ENCODE results near the gene BCAR1.

BCAR1 gene

DNA sequence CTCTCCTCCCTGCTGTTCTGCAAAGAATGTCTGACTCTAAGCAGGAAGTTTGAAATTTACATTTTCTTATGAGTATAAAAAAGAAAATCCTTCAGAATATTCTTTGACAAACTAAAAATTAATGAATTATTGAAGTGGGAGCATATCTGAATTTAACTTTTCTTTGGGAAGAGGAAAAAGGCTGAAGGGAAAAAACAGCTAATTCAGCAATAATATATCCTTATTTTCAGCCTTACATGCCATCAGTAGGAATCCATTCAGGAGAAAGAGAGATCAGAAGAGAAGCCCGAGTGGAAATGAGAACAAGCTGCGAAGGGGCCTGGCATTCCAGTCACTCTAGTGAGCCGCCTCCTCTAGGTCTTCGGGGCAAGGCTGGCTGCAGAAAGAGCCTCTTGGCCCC lies 41.7 kb upstream of the BCAR1 start:
- Histone ChIP-seq H3K9ac (ENCODE audit: low read length) (no peak overlapping the region), H3K4me1 (ENCODE audit: control insufficient read depth, low read depth, low read length) (peaks cover 7% of the 10 kb centered on the region), H4K8ac (ENCODE audit: low read depth, low read length) (no peak overlapping the region), H2AK5ac (ENCODE audit: low read length) (no peak overlapping the region), H3K18ac (ENCODE audit: low read length) (no peak overlapping the region), H3K23ac (ENCODE audit: low read length) (no peak overlapping the region), H4K5ac (ENCODE audit: low read length) (no peak overlapping the region), H3K79me1 (ENCODE audit: low read length) (no peaks in the 10 kb centered on the region), H3K4me2 (ENCODE audit: low read length) (no peak overlapping the region), H3K79me2 (ENCODE audit: control insufficient read depth, insufficient read depth, low read length) (no peaks in the 10 kb centered on the region), H3K4me3 (ENCODE audit: low read length) (no peak overlapping the region), H3K27ac (ENCODE audit: low read depth, low read length) (no peak overlapping the region), H2BK15ac (replicated peaks; ENCODE audit: low read depth) (no peak overlapping the region), H3K36me3 (ENCODE audit: control insufficient read depth, insufficient read depth, low read length) (peaks cover 7% of the 10 kb centered on the region), H2BK5ac (ENCODE audit: low read length) (no peak overlapping the region), H3K4ac (ENCODE audit: low read depth, low read length) (no peak overlapping the region), H3K27me3 (ENCODE audit: insufficient read depth, low read length, poor library complexity) (no peaks in the 10 kb centered on the region), H2BK120ac (ENCODE audit: low read depth, low read length) (no peak overlapping the region), H3K56ac (ENCODE audit: low read length) (no peak overlapping the region)
- no CpG with 5 or more reads among the region's 4 CpGs for WGBS (ENCODE audit: extremely low coverage, insufficient coverage, low lambda C conversion rate)
- DNase-seq: no peak

GRCh38 chr16:75292691-75293090 lies 41.3 kb upstream of the BCAR1 start:
- Histone ChIP-seq H2BK15ac (replicated peaks; ENCODE audit: low read depth) (no peak overlapping the region), H2BK5ac (ENCODE audit: low read length) (no peak overlapping the region), H4K5ac (ENCODE audit: low read length) (no peak overlapping the region), H3K56ac (ENCODE audit: low read length) (no peak overlapping the region), H3K79me2 (ENCODE audit: control insufficient read depth, insufficient read depth, low read length) (no peaks in the 10 kb centered on the region), H3K18ac (ENCODE audit: low read length) (no peak overlapping the region), H4K8ac (ENCODE audit: low read depth, low read length) (no peak overlapping the region), H3K79me1 (ENCODE audit: low read length) (no peaks in the 10 kb centered on the region), H2BK120ac (ENCODE audit: low read depth, low read length) (no peak overlapping the region), H3K4me3 (ENCODE audit: low read length) (no peak overlapping the region), H3K4me2 (ENCODE audit: low read length) (no peak overlapping the region), H2AK5ac (ENCODE audit: low read length) (no peak overlapping the region), H3K23ac (ENCODE audit: low read length) (no peak overlapping the region), H3K27ac (ENCODE audit: low read depth, low read length) (no peak overlapping the region), H3K27me3 (ENCODE audit: insufficient read depth, low read length, poor library complexity) (no peaks in the 10 kb centered on the region), H3K9ac (ENCODE audit: low read length) (no peak overlapping the region), H3K4ac (ENCODE audit: low read depth, low read length) (no peak overlapping the region), H3K36me3 (ENCODE audit: control insufficient read depth, insufficient read depth, low read length) (peaks cover 7% of the 10 kb centered on the region), H3K4me1 (ENCODE audit: control insufficient read depth, low read depth, low read length) (peaks cover 7% of the 10 kb centered on the region)
- WGBS (ENCODE audit: extremely low coverage, insufficient coverage, low lambda C conversion rate): no CpG with 5 or more reads among the region's 3 CpGs
- DNase-seq: no peak

DNA sequence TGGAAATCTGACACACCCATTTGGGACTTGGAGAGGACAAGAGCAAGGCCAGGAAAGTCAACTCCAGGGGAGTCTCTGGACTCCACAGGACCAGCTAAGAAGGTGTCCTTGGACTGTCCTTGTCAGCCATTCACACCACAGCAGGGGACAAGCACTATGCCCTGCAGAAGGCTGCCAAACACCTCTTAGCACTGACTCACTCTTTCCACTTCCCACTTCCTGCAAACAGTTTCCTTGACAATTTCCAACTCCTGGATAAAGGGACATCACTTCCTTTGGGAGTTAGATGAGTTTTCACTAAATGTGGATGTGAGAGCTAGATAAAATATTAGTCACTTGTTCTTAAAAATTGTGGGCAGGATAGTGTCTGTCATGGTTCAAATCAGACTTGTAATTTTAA lies 37.8 kb upstream of the BCAR1 start:
- Histone ChIP-seq H3K4me3 (ENCODE audit: low read length) (no peak overlapping the region), H3K27me3 (ENCODE audit: insufficient read depth, low read length, poor library complexity) (no peaks in the 10 kb centered on the region), H3K18ac (ENCODE audit: low read length) (no peak overlapping the region), H3K27ac (ENCODE audit: low read depth, low read length) (no peak overlapping the region), H2BK15ac (replicated peaks; ENCODE audit: low read depth) (no peak overlapping the region), H4K5ac (ENCODE audit: low read length) (no peak overlapping the region), H3K79me2 (ENCODE audit: control insufficient read depth, insufficient read depth, low read length) (no peaks in the 10 kb centered on the region), H2BK5ac (ENCODE audit: low read length) (no peak overlapping the region), H3K56ac (ENCODE audit: low read length) (no peak overlapping the region), H2AK5ac (ENCODE audit: low read length) (no peak overlapping the region), H3K4ac (ENCODE audit: low read depth, low read length) (no peak overlapping the region), H3K9ac (ENCODE audit: low read length) (no peak overlapping the region), H3K4me1 (ENCODE audit: control insufficient read depth, low read depth, low read length) (peaks cover 7% of the 10 kb centered on the region), H3K79me1 (ENCODE audit: low read length) (no peaks in the 10 kb centered on the region), H3K23ac (ENCODE audit: low read length) (no peak overlapping the region), H3K4me2 (ENCODE audit: low read length) (no peak overlapping the region), H4K8ac (ENCODE audit: low read depth, low read length) (no peak overlapping the region), H3K36me3 (ENCODE audit: control insufficient read depth, insufficient read depth, low read length) (peaks cover 8% of the 10 kb centered on the region), H2BK120ac (ENCODE audit: low read depth, low read length) (no peak overlapping the region)
- peak; percentile 93 for DNase-seq

DNA sequence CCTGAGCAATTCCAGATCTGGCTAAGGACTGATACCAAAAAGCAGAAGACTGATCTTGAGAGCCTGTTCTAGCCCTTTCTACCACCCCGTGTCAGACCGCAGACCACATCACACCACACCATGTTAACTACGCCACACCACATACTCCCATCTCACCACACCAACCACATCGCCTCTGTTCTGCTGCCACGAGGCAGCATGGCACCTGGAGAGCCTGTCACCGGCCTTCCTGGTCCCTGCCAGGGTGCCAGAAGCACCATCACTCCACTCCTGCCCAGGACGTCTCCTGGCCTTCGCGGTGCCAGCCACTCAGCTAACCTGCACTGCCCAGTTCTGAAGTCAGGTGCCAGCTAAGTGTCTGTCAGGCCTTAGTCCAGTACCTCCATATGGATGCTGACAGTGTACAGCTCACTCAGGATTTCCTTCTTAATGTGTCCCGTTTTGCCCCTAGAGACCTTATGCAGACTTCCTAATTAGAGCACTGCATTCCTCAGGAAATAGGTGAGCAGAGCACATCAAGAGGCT lies 37.2 kb upstream of the BCAR1 start:
- no peak overlapping the region for H3K23ac ChIP-seq (ENCODE audit: low read length)
- no peak overlapping the region for H3K9ac ChIP-seq (ENCODE audit: low read length)
- no peaks in the 10 kb centered on the region for H3K79me2 ChIP-seq (ENCODE audit: control insufficient read depth, insufficient read depth, low read length)
- H3K4ac ChIP-seq (ENCODE audit: low read depth, low read length): no peak overlapping the region
- H2BK15ac ChIP-seq (replicated peaks; ENCODE audit: low read depth): no peak overlapping the region
- H2BK120ac ChIP-seq (ENCODE audit: low read depth, low read length): no peak overlapping the region
- H3K27me3 ChIP-seq (ENCODE audit: insufficient read depth, low read length, poor library complexity): no peaks in the 10 kb centered on the region
- H2AK5ac ChIP-seq (ENCODE audit: low read length): no peak overlapping the region
- H3K4me2 ChIP-seq (ENCODE audit: low read length): no peak overlapping the region
- H3K27ac ChIP-seq (ENCODE audit: low read depth, low read length): no peak overlapping the region
- no peaks in the 10 kb centered on the region for H3K79me1 ChIP-seq (ENCODE audit: low read length)
- H3K4me1 ChIP-seq (ENCODE audit: control insufficient read depth, low read depth, low read length): peaks cover 7% of the 10 kb centered on the region
- WGBS (ENCODE audit: extremely low coverage, insufficient coverage, low lambda C conversion rate): no CpG with 5 or more reads among the region's 10 CpGs
- DNase-seq: no peak
- H4K5ac ChIP-seq (ENCODE audit: low read length): no peak overlapping the region
- no peak overlapping the region for H3K56ac ChIP-seq (ENCODE audit: low read length)
- no peak overlapping the region for H3K4me3 ChIP-seq (ENCODE audit: low read length)
- H3K18ac ChIP-seq (ENCODE audit: low read length): no peak overlapping the region
- no peak overlapping the region for H4K8ac ChIP-seq (ENCODE audit: low read depth, low read length)
- H3K36me3 ChIP-seq (ENCODE audit: control insufficient read depth, insufficient read depth, low read length): peaks cover 8% of the 10 kb centered on the region
- no peak overlapping the region for H2BK5ac ChIP-seq (ENCODE audit: low read length)

DNA sequence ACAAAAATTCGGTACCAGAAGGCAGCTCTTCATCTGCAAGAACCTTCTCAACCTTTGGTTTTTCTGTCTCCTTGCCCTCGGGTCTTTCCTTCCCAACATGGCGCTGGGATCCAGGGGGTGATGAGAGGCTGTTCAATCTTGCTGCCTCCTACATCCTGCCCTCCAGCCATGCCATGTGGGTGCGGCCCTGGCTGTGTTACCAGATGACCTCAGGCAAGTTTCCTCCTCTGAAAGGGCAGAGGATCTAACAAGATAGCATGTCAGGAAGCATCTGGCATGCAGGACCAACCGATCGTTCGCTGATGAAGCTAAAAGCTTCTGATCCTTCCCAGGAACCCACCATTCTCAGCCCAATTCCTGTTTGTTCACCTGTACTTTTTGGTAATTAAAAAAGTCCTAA lies 36.8 kb upstream of the BCAR1 start:
- Histone ChIP-seq H3K4me1 (ENCODE audit: control insufficient read depth, low read depth, low read length) (peaks cover 7% of the 10 kb centered on the region), H3K4ac (ENCODE audit: low read depth, low read length) (no peak overlapping the region), H3K79me1 (ENCODE audit: low read length) (no peaks in the 10 kb centered on the region), H3K4me3 (ENCODE audit: low read length) (no peak overlapping the region), H2BK15ac (replicated peaks; ENCODE audit: low read depth) (no peak overlapping the region), H2BK120ac (ENCODE audit: low read depth, low read length) (no peak overlapping the region), H3K9ac (ENCODE audit: low read length) (no peak overlapping the region), H2AK5ac (ENCODE audit: low read length) (no peak overlapping the region), H3K36me3 (ENCODE audit: control insufficient read depth, insufficient read depth, low read length) (peaks cover 8% of the 10 kb centered on the region), H3K56ac (ENCODE audit: low read length) (no peak overlapping the region), H3K27ac (ENCODE audit: low read depth, low read length) (no peak overlapping the region), H2BK5ac (ENCODE audit: low read length) (no peak overlapping the region), H4K8ac (ENCODE audit: low read depth, low read length) (no peak overlapping the region), H3K18ac (ENCODE audit: low read length) (no peak overlapping the region), H3K79me2 (ENCODE audit: control insufficient read depth, insufficient read depth, low read length) (no peaks in the 10 kb centered on the region), H3K4me2 (ENCODE audit: low read length) (no peak overlapping the region), H4K5ac (ENCODE audit: low read length) (no peak overlapping the region), H3K23ac (ENCODE audit: low read length) (peak overlapping the region; percentile 15), H3K27me3 (ENCODE audit: insufficient read depth, low read length, poor library complexity) (no peaks in the 10 kb centered on the region)
- no peak for DNase-seq
- no CpG with 5 or more reads among the region's 7 CpGs for WGBS (ENCODE audit: extremely low coverage, insufficient coverage, low lambda C conversion rate)

- no peak overlapping the region for H4K8ac ChIP-seq (ENCODE audit: low read depth, low read length)
- H3K27me3 ChIP-seq (ENCODE audit: insufficient read depth, low read length, poor library complexity): no peaks in the 10 kb centered on the region
- no peak overlapping the region for H3K23ac ChIP-seq (ENCODE audit: low read length)
- H3K79me2 ChIP-seq (ENCODE audit: control insufficient read depth, insufficient read depth, low read length): no peaks in the 10 kb centered on the region
- H4K5ac ChIP-seq (ENCODE audit: low read length): no peak overlapping the region
- no peak overlapping the region for H2AK5ac ChIP-seq (ENCODE audit: low read length)
- H3K4me1 ChIP-seq (ENCODE audit: control insufficient read depth, low read depth, low read length): peaks cover 7% of the 10 kb centered on the region
- H3K56ac ChIP-seq (ENCODE audit: low read length): no peak overlapping the region
- no peak for DNase-seq
- H2BK5ac ChIP-seq (ENCODE audit: low read length): no peak overlapping the region
- no peak overlapping the region for H3K9ac ChIP-seq (ENCODE audit: low read length)
- WGBS (ENCODE audit: extremely low coverage, insufficient coverage, low lambda C conversion rate): no CpG with 5 or more reads among the region's 5 CpGs
- no peak overlapping the region for H3K4ac ChIP-seq (ENCODE audit: low read depth, low read length)
- no peak overlapping the region for H3K18ac ChIP-seq (ENCODE audit: low read length)
- H3K79me1 ChIP-seq (ENCODE audit: low read length): no peaks in the 10 kb centered on the region
- no peak overlapping the region for H3K4me2 ChIP-seq (ENCODE audit: low read length)
- no peak overlapping the region for H3K4me3 ChIP-seq (ENCODE audit: low read length)
- peaks cover 8% of the 10 kb centered on the region for H3K36me3 ChIP-seq (ENCODE audit: control insufficient read depth, insufficient read depth, low read length)
- no peak overlapping the region for H3K27ac ChIP-seq (ENCODE audit: low read depth, low read length)
- no peak overlapping the region for H2BK15ac ChIP-seq (replicated peaks; ENCODE audit: low read depth)
- H2BK120ac ChIP-seq (ENCODE audit: low read depth, low read length): no peak overlapping the region
Observed at GRCh38 chr16:75287708-75288107, 36.3 kb upstream of the BCAR1 start.
